Glutamatergic neuron (in vitro differentiated cells): ENCODE results near the gene DNAJC18. TPM values are rescaled to one million over a fixed set of nuclear protein-coding genes. Genes with fewer than 3 reads are reported as not detected.
"Not testable (repeated sequence)": the region's sequence is repeated elsewhere in the genome, so short reads cannot be mapped to it uniquely, and the experiment has no call there.

Experiments
- DNase-seq: peaks from one replicate; pipeline ENCODE4 v3.0.0; 2022
- H3K27ac Mint-ChIP-seq: one replicate; pipeline ENCODE4 v1.8.0; 2020; ENCODE audit warnings: mild to moderate bottlenecking, mixed read lengths, inconsistent platforms; ENCODE audit not compliant: unreplicated experiment
- H3K27me3 Mint-ChIP-seq: one replicate; pipeline ENCODE4 v1.8.0; 2020; ENCODE audit warnings: mild to moderate bottlenecking, moderate library complexity, mixed read lengths, inconsistent platforms; ENCODE audit not compliant: unreplicated experiment
- H3K36me3 Mint-ChIP-seq: one replicate; pipeline ENCODE4 v1.8.0; 2020; ENCODE audit warnings: mild to moderate bottlenecking, mixed read lengths, inconsistent platforms; ENCODE audit not compliant: unreplicated experiment
- H3K4me1 Mint-ChIP-seq: one replicate; pipeline ENCODE4 v1.8.0; 2020; ENCODE audit warnings: mild to moderate bottlenecking, low read depth, mixed read lengths, inconsistent platforms; ENCODE audit not compliant: unreplicated experiment
- H3K4me3 Mint-ChIP-seq: one replicate; pipeline ENCODE4 v1.8.0; 2020; ENCODE audit warnings: mild to moderate bottlenecking, mixed read lengths, inconsistent platforms; ENCODE audit not compliant: unreplicated experiment
- H3K9me3 Mint-ChIP-seq: one replicate; pipeline ENCODE4 v1.8.0; 2020; ENCODE audit warnings: mild to moderate bottlenecking, moderate library complexity, mixed read lengths, inconsistent platforms; ENCODE audit not compliant: unreplicated experiment
- CTCF ChIP-seq: fragments of 200-600 bp; sonication (generic); IDR thresholded peaks from one replicate; pipeline ENCODE4 v1.5.0; 2021; ENCODE audit not compliant: partially characterized antibody, unreplicated experiment
- total RNA-seq: library from RNA; stranded (reverse); fragmentation: NEBNext Ultra II Directional; extraction: Animal tissue kit (Norgen Biotek cat#: 25700); gene quantifications from one replicate; pipeline ENCODE4 v1.2.1, GENCODE V29; 2021; ENCODE audit not compliant: unreplicated experiment

Gene DNAJC18
- total RNA-seq, 1 donor from 2014 or later = 55.9 TPM

DNA sequence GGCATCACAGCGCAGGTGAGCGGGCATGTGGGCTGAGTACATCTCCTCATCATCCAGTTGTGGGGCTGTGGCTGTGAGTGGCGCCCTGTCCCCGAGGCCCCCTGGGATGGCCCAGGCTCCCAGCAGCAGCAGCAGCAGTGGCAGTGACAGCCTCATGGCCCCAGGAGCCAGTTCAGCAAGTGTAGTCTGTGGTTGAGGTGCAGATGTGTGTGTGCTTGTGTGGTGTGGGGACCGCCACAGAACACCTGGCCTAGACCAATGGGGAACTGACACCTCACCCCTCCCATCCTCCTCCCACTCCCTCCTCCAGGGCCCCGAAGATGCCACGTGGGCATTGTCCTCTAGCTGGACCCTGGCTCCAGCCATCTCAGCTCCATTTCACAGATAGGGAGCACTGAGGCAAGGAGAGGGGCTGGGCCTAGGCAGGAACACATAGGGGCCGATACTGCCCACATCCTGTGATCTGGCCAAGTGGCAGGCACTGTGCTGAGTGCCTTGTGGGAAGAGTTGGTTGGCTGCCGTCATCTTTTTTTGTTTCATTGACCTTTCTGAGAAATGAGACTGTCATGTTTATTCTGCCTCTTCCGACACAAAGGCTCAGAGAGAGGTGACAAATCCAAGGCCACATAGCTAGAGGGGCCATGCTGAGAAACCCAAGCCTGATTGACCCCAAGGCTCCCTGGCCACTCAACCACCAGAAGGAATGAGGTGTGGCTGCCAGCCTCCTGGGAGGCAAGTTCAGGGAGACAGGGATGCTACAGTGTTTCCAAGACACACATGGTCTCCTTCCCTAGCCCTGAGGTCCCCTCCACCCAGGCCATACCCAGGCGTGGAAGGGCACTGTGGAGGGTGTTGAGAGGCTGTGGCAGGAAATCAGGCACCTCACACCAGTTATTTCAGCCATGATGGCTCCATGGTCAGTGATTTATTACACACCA lies 49.4 kb downstream of the DNAJC18 start, which contains the start of gene MZB1:
Gene MZB1 (minus strand): TSS at position 213 of the 938 bp plus-strand sequence. CDS start 57 bp downstream, at position 156.
- H3K36me3 Mint-ChIP-seq = no peaks in the 10 kb centered on the region
- H3K9me3 Mint-ChIP-seq = no peaks in the 10 kb centered on the region
- H3K27ac Mint-ChIP-seq = no peak within 1 kb of the TSS
- DNase-seq = no peak
- H3K4me3 Mint-ChIP-seq = no peak within 1 kb of the TSS
- H3K27me3 Mint-ChIP-seq = peaks cover 10% of the 10 kb centered on the region
- TF ChIP-seq CTCF = no peak
- peaks cover 3% of the 10 kb centered on the region for H3K4me1 Mint-ChIP-seq

DNA sequence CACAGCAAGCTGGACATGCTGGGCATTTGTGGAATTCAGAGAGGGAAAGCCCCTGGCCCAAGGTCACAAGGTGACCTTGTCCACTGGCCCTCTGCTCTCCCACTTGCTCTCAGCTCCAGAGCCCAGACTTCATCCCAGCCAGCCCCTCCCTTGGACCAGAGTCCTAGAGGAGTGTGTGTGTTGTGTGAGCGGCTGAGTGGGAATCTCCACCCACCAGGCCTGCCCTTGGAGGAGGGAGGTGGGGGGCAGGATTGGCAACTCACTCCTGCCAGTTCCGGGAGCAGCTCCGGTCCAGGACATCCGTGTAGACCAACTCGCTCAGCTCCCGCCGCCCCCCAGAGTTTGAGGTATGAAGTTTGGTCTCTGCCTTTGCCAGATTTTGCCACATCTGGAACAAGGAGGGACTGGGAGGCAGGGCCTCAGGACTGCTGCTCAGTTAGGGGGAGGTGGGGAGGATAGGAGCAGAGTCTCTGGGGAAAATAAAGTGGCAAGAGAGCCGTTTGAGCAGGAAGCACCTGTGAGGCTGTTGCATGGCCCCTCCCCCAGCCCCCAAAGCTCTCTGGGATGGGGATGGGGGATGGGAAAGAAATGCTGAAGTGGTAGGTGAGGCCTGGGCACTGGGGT lies 51.0 kb downstream of the DNAJC18 start:
- Mint-ChIP-seq H3K9me3 (no peaks in the 10 kb centered on the region), H3K4me3 (no peak overlapping the region), H3K27me3 (peaks cover 18% of the 10 kb centered on the region), H3K27ac (no peak overlapping the region), H3K4me1 (peaks cover 3% of the 10 kb centered on the region), H3K36me3 (no peaks in the 10 kb centered on the region)
- DNase-seq = no peak
- TF ChIP-seq CTCF = no peak

GRCh38 chr5:139387611-139388197 lies 51.6 kb downstream of the DNAJC18 start:
- peaks cover 17% of the 10 kb centered on the region for H3K27me3 Mint-ChIP-seq
- H3K9me3 Mint-ChIP-seq = no peaks in the 10 kb centered on the region
- H3K36me3 Mint-ChIP-seq = no peaks in the 10 kb centered on the region
- no peak overlapping the region for H3K27ac Mint-ChIP-seq
- no peak for TF ChIP-seq CTCF
- DNase-seq = no peak
- no peak overlapping the region for H3K4me3 Mint-ChIP-seq
- peaks cover 3% of the 10 kb centered on the region for H3K4me1 Mint-ChIP-seq

DNA sequence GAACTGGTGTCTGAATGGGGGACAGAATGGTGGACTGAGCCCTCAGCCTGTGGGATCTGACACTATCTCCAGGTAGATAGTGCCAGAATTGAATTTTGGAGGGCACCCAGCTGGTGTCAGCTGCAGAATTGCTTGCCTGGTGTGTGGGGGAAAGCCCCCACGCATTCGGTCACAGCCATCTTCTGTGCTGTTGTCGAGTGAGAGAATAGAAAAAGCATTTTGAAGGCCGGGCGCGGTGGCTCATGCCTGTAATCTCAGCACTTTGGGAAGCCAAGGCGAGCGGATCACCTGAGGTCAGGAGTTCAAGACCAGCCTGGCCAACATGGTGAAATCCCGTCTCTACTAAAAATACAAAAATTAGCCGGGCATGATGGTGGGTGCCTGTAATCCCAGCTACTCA lies 52.4 kb downstream of the DNAJC18 start:
- not testable (repeated sequence) for H3K4me1 Mint-ChIP-seq, DNase-seq, H3K4me3 Mint-ChIP-seq, H3K27ac Mint-ChIP-seq, H3K9me3 Mint-ChIP-seq, H3K36me3 Mint-ChIP-seq
- H3K27me3 Mint-ChIP-seq = peaks cover 17% of the 10 kb centered on the region

DNA sequence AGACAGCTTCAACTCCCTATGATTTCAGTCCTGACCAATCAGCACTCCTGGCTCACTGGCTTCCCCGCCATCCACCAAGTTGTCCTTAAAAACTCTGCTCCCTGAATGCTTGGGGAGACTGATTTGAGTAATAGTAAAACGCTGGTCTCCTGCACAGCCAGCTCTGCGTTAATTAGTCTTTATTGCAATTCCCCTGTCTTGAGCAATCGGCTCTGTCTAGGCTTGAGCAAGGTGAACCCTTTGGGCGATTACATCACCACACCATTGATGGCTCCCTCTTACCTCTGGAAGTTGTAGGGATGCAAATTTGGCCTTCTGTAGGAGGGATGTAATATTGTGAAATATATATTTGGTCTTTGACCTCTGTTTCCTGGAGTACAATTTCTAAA lies 53.3 kb downstream of the DNAJC18 start:
- no peak overlapping the region for H3K4me3 Mint-ChIP-seq
- no peaks in the 10 kb centered on the region for H3K9me3 Mint-ChIP-seq
- H3K27me3 Mint-ChIP-seq = peaks cover 16% of the 10 kb centered on the region
- no peak overlapping the region for H3K27ac Mint-ChIP-seq
- peaks cover 3% of the 10 kb centered on the region for H3K4me1 Mint-ChIP-seq
- TF ChIP-seq CTCF = no peak
- no peaks in the 10 kb centered on the region for H3K36me3 Mint-ChIP-seq
- DNase-seq = no peak
